GM19023 (cell line): ENCODE results near the gene STK4.

Experiments
- ATAC-seq: cut with Tn5 transposase; IDR thresholded peaks from one replicate; pipeline ENCODE4 v1.9.1; 2021; ENCODE audit warnings: mild to moderate bottlenecking, moderate library complexity; ENCODE audit not compliant: unreplicated experiment

The STK4 gene

DNA sequence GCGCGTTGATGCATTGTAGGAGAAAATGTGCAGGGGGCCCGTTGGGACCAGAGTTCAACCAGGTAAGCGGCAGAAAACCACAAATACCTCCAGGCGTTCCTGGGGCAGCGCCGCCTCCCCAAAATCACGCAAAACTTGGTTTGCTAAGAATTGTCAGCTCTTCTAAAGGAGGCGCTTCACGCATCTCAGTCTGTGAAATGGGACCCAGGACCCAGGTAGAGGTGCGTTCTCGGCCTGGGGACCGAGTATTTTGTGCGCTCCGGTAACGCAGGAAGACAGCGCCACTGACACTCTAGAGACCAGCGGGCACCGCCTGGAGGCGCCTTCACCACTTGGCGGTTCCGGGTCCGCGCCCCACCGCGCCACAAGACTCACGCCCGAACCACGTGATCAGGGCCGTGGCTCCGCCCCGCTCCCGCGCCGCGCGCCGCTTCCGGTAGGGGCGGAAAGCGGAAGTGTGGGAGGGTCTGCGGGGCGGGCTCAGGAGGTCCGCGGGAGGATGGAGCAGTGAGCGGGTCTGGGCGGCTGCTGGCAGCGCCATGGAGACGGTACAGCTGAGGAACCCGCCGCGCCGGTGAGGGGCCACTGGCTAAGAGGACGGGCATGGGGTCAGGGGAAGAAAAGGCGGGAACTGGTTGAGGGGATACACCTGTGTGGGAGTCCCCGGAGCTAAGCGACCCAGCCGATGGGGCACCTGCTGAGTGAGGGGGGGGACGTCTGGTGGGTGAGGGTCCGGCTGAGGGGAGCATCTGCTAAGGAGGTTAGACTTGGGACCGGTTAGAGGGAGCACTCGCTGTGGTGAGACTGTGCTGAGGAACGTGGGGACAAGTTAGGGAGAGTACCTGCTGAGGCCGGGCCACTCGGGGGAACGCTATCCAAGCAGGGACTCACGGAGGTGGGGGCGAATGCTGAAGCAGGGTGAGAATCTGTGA lies at the start of gene STK4:
TSS of gene STK4 (plus strand) at position 483 of the 932 bp plus-strand sequence. CDS start at position 540, 57 bp downstream.
- peak; percentile 78 for ATAC-seq

DNA sequence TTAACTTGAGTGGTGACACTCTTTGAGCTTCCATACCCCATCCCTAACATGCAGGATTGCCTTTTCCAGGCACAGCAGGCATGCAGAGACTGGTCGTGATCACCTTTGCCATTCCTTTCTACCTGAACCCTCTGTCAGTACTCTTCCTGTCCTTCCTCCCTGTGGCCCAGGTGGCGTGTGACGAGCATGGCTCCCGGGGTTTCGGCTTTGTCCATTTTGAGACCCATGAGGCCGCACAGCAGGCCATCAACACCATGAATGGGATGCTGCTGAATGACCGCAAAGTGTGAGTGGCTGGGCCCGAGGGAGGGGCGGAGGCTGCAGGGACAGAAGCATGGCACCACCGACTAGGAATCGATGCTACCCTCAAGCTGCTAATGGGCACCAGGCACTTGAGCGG lies 49.7 kb upstream of the STK4 start:
- ATAC-seq = no peak

DNA sequence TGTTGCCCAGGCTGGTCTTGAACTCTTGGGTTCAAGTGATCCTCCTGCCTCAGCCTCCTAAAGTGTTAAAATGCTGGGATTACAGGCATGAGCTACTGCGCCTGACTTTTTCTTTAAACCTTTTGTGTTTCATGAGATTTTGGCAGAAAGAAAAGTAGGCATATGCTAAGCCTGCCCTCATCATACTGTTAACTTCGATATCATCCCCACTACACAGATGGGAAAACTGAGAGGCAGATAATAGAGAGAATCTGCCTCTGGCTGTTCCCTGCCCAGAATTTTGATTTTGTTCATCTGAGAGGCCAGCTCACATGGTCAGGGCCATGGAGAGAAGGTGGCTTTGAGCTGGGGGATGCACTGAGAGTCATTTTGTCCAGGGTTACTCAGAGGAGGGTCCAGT lies 48.9 kb upstream of the STK4 start:
- ATAC-seq = no peak

DNA sequence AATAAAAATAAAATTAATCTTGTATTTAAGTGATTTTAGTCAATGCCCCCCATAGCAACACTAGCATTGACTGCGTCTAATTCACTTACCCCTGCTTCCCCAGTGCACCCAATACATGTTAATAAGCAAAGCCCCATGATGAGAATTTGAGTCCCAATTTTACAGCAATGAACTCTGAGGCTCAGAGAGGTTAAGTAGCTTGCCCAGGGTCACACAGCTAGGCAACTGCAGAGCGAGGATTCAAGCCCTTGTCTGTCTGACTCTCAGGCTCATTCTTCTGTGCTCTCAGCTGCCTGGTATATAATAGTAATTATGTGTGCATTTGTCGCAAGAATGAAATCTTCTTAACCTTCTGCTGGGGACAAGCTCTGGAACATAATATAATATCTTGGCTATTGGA lies 48.0 kb upstream of the STK4 start:
- no peak for ATAC-seq

DNA sequence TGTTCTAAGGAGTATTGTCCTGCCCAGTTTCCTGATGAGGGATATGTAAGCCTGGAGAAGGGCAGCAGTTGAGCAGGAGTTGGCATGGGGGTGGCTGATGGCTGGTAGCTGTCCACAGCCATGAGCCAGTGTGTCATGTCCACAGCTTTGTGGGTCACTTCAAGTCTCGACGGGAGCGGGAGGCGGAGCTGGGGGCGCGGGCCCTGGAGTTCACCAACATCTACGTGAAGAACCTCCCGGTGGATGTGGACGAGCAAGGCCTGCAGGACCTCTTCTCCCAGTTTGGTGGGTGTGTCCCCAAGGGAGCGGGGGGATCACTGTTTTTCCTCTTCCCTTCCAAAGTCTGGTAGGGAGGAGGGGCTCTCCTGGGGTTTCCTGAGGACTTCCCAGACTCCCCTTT lies 47.6 kb upstream of the STK4 start:
- no peak for ATAC-seq

DNA sequence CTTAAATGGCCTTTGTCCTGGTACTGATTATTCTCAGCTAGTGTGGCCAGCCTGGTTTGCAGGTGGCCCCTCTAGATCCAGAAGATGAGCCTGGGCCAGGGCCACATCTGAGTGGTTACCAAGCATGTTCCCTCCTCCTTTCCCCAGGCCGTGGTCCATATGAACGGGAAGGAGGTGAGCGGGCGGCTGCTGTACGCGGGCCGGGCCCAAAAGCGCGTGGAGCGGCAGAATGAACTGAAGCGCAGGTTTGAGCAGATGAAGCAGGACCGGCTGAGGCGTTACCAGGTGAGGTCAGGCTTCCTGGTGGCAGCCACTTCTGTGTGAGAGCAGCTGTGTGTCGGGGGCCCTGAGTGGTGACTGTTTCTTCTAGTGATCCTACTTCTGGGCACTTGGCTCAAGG lies 44.9 kb upstream of the STK4 start:
- ATAC-seq = no peak

DNA sequence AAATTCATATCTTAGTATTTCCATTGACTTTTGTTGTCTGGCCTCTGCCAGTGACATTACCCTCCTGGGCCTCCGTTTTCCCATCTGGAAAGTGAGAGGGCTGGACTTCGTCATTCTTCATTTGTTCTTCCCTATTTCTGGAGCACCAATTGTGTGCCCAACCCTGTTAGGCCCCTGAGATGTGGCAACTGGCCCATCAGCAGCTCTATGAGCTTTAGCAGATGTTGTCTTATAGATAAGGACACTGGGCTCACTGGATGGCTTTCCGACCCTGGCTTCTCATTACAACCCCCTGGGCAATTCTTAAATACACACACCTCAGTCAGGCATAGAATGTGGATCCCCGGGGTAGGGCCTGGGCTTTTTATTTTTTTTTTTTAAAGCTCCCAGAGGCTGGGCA lies 41.8 kb upstream of the STK4 start:
- ATAC-seq = no peak

DNA sequence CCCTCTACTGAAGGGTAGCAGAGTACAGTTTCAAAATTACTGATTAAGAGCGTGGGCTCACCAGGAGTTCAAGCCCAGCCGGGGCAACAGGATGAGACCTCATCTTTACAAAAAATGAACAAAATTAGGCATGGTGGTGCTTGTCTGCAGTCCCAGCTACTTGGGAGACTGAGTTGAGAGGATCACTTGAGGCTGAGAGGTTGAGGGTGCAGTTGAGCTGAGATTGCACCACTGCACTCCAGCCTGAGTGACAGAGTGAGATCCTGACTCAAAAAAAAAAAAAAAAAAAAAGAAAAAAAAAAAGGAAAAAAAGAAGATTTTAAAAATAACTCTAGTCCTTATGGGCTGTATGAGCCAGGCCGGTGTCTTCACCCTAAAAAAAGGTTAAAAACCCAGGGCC lies 37.7 kb upstream of the STK4 start:
- ATAC-seq = no peak

DNA sequence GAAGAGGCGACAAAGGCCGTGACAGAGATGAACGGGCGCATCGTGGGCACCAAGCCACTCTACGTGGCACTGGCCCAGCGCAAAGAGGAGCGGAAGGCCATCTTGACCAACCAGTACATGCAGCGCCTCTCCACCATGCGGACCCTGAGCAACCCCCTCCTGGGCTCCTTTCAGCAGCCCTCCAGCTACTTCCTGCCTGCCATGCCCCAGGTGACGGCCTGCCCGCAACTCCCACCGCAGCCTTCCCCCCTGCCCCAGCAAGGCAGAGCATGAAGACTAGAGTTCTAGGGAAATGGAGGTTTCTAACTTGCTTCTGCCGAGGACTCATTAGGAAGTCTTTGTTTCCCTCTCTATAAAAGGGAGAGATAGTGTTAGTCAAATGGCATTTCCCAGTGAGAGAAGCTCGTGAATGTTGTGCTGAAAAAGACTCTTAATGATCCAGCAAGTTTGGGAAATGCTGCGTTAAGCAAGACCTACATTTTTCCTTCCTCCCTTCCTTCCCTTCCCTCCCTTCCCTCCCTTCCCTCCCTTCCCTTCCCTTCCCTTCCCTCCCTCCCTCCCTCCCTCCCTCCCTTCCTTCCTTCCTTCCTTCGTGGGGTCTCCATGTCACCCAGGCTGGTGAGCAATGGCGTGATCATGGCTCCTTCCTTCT lies 35.7 kb upstream of the STK4 start:
- no peak for ATAC-seq

DNA sequence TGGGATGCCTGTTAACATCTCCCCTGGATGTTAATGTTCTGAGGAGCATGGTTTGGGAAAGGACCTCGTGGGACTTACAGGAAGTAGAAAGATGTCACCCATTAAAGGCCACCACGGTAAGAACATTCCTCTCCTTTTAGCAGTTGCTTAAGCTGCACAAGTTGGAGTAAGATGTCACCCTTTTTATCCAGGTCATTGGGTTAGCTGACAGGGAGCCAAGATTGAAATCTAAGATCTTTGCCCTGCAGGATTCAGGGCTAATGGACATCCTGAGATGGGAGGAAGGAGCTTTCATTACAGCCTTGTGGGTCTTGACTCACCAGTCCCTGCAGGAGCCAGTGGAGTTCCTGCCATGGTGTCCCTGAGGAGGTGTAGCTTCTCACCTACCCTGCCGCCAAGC lies 34.4 kb upstream of the STK4 start:
- no peak for ATAC-seq

DNA sequence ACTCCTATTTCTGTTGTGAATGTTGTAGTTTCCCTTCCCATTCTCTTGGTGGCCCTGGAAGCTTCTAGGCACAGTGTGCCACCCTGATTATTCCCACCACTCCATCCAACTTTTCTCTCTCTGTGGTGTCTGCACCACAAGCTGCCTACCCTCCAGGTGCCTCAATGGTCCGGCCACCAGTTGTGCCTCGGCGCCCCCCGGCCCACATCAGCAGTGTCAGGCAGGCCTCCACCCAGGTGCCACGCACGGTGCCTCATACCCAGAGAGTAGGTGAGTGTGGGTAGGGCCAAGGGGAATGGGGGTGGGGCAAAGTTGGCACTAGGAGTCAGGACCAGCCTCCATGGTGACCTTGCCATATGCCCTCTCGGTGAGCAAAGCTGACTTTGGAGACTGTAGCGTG lies 33.4 kb upstream of the STK4 start:
- ATAC-seq = no peak

DNA sequence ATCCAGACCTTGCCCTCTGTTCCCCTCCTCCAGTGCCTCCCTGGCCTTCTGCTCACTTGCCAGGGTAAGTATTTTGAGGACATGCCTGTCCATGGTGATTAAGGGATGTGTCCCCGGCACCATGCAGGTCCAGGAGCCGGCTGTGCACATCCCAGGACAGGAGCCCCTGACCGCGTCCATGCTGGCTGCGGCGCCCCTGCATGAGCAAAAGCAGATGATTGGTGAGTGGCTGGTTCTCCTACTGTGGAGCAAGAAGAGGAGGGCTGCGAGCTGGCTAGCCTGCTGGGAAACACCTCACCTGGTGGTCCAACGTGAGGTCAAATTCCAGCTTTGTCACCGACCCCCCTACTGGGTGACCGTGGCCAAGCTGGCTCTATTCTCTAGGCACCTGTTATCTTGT lies 29.8 kb upstream of the STK4 start:
- ATAC-seq = no peak

DNA sequence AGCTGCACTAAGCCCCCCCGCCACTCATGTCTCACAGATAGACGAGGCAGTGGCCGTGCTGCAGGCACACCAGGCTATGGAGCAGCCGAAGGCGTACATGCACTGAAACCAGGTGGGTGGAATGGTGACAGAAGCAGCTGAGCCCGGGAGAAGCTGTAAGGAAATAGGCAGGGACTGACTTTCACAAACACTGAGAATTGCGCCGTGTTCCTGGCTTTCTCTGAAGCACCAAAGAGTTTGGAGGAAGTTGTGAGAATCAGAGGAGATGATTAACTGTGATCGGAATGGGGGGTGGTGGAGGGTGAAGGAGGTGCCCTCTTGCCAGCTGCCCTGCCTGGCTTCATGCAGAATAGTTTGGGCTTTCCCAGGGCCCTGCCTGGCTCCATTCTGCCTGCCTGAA lies 27.7 kb upstream of the STK4 start:
- ATAC-seq = no peak

DNA sequence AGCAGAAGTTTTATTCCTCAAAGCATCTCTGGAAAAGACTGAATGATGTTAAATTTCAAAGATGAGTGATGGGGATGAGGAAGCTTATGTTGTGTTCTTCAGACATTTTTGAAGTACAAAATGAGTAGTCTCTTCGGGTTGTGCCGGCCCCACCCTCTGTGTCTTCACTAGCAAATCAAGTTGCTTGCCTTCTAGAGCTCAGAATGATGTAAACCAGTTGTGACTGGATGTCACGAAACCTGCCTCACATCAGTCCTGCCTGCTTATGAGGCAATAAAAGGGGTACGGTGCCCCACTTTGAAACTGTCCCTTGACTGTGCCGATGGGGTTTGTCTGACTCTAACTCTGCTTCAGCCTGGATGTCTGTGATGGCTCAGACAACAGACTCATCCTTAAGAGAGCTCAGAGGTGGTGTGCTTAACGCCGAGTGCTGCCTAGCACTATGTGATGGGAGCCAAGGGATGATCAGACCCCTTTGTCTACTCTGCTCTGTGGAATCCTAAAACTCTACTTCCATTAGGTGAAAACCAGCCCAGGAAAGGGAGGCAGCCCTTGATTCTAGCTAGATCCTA lies 25.1 kb upstream of the STK4 start:
- ATAC-seq = no peak

DNA sequence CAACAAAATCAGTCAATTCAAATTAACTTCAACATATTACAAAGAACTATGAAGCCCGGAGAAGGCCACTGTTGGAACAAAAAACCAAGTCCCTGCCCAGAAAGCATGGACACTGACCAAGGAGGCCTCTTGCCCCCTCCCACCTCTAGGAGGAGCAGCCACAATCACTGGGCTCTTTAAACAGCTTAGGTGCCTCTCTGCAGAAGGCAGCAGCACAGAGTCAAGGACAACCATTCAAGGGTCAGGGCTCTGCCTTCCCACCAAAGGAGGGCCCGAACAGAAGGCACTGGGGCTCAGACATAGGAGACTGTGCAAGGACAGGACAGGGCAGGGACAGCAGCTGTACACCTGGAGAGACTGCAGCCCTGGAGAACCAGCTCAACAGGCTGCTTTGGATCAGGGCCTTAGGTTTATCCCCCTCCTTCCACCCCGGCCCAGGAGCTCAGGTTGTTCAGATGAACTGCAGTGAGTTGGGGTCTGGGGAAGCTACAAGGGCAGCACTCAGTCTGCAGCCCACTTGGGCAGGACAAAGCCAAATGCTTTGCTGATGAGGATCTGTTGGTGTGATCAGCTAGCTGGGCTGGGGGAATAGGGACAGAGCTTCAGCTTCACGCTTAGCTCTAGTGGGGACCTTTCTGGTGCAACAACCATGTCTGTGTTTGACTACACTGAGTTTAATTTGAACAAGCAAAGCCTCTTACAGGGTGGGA lies 23.9 kb upstream of the STK4 start:
- ATAC-seq = no peak

DNA sequence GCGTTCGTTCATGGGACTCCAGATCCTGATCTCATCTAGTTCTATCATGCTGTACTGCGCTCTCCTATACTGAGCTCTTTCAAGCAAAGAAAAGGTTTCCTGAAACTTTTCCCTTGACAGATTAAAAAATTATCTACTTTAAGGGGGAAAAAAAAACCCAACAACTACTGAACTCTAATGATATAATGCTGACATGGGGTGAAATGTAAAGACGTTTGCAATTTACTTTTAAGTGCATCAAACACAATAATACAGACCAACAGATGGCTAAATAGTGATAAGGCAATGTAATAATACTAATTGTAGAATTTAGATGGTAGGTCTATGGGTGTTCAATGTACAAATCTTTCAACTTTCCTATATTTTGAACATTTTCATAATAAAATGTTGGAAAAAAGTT lies 22.5 kb upstream of the STK4 start:
- no peak for ATAC-seq

DNA sequence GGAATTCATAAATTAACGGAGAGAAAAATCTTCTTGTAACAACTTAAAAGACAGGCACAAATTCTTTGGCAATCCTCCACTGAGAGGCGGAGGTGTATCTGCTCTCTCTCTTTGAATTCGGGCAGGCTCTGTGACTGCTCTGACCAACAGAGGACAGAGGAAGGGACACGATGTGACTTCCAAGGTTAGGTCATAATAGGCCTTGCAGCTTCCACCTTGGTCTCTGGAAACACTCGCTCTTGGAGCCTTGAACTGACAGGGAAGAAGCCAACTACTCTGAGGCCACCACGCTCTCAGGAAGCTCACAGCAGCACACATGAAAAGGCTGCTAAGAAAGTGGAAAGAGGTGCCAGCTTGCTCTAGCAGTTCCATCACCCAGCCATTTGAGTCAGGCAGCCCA lies 21.1 kb upstream of the STK4 start:
- no peak for ATAC-seq

DNA sequence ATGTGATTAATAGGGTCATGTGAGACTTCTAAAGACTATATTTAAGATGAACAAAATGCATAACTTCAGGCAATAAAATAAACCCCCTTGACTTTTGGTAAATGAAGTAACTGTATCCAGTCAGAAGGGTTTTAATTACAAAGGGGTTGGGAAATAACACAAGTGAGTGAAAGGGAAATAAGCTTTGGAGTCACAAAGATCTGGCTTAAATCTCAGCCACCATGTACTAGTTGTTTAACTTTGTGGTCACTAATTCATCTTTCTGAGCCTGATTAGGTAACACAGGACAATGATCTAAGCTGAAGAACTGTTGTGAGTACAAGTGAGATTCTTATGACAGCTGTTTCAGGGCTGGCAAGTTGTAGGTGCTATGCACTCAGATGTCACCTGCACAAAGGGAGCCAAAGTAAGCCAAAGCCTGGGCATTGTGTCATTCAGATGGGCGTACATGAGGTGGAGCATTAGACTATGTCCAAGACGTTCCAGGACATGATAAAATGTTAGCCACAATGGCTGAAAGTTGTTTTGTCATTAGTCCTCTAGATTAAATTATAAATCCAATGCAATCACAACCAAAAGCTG lies 19.9 kb upstream of the STK4 start:
- ATAC-seq = no peak

DNA sequence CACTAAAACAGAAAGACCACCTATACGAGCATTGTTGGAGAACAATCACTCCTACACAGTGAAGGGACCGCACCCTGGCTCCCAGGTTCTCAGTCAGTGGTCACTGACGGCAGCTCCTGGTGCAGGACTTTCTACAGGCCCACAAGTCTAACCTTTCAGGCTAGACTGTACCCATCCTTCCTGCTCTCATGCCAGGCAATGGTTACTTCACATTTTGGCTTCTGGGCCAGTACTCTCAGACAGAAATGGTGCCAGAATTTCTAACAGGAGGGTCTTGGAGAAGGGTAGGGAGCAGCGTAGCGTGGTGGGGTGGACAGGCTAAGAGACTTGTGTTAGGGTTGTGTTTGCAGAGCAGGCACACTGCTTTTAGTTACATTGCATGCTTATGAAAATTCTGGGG lies 18.2 kb upstream of the STK4 start:
- no peak for ATAC-seq

DNA sequence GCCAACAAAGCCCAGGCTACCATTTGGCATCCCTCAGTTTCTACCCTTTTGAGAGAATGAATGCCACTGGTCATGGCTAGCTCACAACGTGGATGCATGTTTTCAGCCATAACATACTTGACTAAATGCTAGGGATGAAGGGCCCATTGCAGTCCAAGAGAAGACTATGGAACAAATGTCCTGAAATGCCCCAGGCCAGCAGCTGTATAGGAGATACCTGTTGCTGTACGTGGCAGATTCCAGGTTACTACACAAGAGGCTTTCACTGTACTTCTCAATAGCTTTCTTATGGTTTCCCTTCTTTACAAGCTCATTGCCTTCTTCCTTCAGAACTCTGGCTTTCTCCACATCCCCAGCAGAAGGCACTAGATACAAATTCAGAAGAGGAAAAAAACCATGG lies 17.8 kb upstream of the STK4 start:
- ATAC-seq = no peak

DNA sequence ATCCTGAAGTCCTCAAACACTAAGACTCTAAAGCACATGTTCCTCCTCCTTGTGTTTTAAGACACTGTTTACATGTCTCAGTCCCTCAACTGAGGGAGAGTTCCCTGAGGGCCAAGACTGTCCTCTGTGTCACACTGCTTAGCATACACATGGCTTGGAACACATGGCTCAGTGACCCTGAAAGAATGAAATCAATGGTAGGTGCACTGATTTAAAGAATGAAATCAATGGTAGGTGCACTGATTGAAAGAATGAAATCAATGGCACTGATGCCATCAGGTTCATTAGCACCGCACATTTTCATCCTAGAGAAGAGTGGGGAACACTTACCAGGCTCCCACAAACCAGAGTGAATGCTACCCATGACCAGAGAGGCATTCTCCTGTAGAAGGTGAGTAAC lies 15.9 kb upstream of the STK4 start:
- no peak for ATAC-seq
